Colonic mucosa (tissue), 4 donors: Measurements from ENCODE around the gene AHI1. TPM values are rescaled to one million over a fixed set of nuclear protein-coding genes. Genes with fewer than 3 reads are reported as not detected.

Source experiments
- DNase-seq: peaks from one replicate; pipeline ENCODE4 v3.0.0-alpha.2; 2020
- H3K27ac ChIP-seq: fragments of 200-600 bp; one replicate; pipeline ENCODE4 v1.8.0; 2021
- H3K27me3 ChIP-seq: fragments of 200-600 bp; one replicate; pipeline ENCODE4 v1.8.0; 2021
- H3K36me3 ChIP-seq: fragments of 200-600 bp; one replicate; pipeline ENCODE4 v1.8.0; 2021
- H3K4me1 ChIP-seq: fragments of 200-600 bp; one replicate; pipeline ENCODE4 v1.8.0; 2021; ENCODE audit warnings: mild to moderate bottlenecking
- H3K4me3 ChIP-seq: fragments of 200-600 bp; one replicate; pipeline ENCODE4 v1.8.0; 2021
- H3K9ac ChIP-seq, 2 donors: one replicate each; pipeline ENCODE4 v1.7.0; 2013; ENCODE audit warnings: control low read depth in 2 of 2, low read depth in 2 of 2, low read length in 2 of 2
- H3K9me3 ChIP-seq: fragments of 200-600 bp; one replicate; pipeline ENCODE4 v1.8.0; 2021
- intact Hi-C: fragments of 100-400 bp; cut with DNase I; formaldehyde crosslinking; loops from one replicate; pipeline ENCODE4 v1.14.1; 2022
- total RNA-seq, 2 donors: library from RNA; stranded (reverse); fragmentation: NEBNext Ultra II Directional in 1 of 2; extraction: Animal tissue kit (Norgen Biotek cat#: 25700) in 1 of 2; gene quantifications; one replicate each; pipeline ENCODE4 v1.2.1, GENCODE V29; 2021
- TF ChIP-seq, protein P1 (sequence below): fragments of 200-600 bp; IDR thresholded peaks from one replicate; pipeline ENCODE4 v1.8.0; 2022; ENCODE audit warnings: antibody characterized with exemption, mild to moderate bottlenecking
- donor health status: healthy.
- donor health status: DM: no; HTN: no; CAD: no.
- donor health status: DM: no; HTN: no; CAD: no.

The AHI1 gene
- total RNA-seq, 2 donors from 2014 or later, result 21.0 to 25.5 TPM

DNA sequence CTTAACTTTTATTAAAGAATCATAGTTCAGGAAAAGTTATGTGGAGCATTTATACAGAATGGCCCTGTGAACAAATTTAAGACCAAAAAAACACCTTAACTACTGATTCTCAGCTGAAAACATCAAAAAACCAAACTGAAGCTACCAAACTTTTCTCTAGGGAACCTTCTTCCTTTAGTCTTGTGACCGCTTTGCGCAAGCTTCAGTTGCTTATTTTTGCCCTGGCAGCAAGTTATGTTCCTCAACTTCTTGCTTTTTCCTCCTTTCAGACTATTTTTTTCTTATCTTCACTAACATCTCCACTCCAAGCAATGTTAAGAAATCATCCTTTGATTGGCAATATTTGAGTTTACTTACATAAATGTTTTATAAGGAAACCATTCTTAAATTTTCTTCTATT, 216.3 kb downstream of the AHI1 start:
- H3K27ac ChIP-seq, result no peak overlapping the region
- DNase-seq, result no peak
- H3K9me3 ChIP-seq, result no peaks in the 10 kb centered on the region
- H3K4me1 ChIP-seq, result no peaks in the 10 kb centered on the region
- H3K36me3 ChIP-seq, result no peaks in the 10 kb centered on the region
- H3K9ac ChIP-seq, result no peak overlapping the region
- TF ChIP-seq, protein P1, sequence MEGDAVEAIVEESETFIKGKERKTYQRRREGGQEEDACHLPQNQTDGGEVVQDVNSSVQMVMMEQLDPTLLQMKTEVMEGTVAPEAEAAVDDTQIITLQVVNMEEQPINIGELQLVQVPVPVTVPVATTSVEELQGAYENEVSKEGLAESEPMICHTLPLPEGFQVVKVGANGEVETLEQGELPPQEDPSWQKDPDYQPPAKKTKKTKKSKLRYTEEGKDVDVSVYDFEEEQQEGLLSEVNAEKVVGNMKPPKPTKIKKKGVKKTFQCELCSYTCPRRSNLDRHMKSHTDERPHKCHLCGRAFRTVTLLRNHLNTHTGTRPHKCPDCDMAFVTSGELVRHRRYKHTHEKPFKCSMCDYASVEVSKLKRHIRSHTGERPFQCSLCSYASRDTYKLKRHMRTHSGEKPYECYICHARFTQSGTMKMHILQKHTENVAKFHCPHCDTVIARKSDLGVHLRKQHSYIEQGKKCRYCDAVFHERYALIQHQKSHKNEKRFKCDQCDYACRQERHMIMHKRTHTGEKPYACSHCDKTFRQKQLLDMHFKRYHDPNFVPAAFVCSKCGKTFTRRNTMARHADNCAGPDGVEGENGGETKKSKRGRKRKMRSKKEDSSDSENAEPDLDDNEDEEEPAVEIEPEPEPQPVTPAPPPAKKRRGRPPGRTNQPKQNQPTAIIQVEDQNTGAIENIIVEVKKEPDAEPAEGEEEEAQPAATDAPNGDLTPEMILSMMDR, result no peak
- H3K4me3 ChIP-seq, result no peak overlapping the region
- H3K27me3 ChIP-seq, result no peaks in the 10 kb centered on the region
- intact Hi-C loops, result no loop called here

DNA sequence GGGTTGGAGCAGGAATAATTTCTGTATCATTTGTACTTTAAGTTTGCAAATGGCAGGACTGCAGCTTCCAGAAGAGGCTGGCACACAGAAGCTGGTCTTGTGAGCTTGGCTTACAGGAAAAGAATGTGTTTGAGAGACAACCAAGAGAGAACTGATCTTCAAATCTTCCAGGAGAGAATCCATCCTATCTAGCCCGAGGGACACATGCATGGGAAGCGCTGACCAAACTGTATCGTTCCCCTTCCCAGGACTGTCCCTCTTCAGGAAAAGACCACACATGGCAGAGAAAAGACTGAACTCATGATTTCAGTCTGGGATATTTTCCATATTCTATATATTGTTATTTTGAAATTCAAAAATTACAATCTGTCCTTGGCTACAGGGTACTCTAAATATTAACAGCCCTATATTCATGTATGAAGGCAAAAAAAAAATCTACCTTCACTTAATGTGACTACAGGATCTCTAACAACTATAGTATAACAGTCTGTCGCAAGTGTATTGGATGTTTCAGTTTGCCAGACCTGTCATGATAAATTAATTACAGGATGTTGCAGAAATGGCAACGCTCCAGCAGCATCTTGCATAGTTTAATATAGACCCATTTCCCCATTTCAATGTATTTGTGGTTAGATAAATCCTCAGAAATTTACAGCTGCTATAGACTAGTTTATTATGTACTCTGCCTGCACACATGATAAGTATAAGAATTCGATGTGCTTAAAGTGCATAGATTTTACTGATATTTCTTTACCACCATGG, 217.0 kb downstream of the AHI1 start:
- Histone ChIP-seq H3K4me1 (no peaks in the 10 kb centered on the region), H3K4me3 (no peak overlapping the region), H3K27ac (no peak overlapping the region), H3K9ac (no peak overlapping the region), H3K27me3 (no peaks in the 10 kb centered on the region), H3K9me3 (no peaks in the 10 kb centered on the region), H3K36me3 (no peaks in the 10 kb centered on the region)
- TF ChIP-seq, protein P1, result no peak
- intact Hi-C loops, result no loop called here
- no peak for DNase-seq

DNA sequence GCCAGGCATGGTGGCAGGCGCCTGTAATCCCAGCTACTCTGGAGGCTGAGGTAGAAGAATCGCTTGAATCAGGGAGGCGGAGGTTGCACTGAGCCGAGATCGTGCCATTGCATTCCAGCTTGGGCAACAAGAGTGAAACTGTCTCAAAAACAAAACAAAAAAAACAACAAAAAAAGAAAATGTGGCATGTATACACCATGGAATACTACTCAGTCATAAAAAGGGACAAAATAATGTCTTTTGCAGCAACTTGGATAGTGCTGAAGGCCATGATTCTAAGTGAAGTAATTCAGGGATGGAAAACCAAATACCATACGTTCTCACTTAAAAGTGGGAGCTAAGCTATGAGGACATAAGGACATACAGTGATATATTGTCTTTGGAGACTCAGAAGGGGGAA, 220.1 kb downstream of the AHI1 start:
- Histone ChIP-seq H3K4me3 (no peak overlapping the region), H3K36me3 (no peaks in the 10 kb centered on the region), H3K9me3 (no peaks in the 10 kb centered on the region), H3K27ac (no peak overlapping the region), H3K27me3 (no peaks in the 10 kb centered on the region), H3K9ac (no peak overlapping the region), H3K4me1 (peaks cover 1% of the 10 kb centered on the region)
- intact Hi-C loops, result no loop called here
- TF ChIP-seq, protein P1, result no peak
- no peak for DNase-seq

DNA sequence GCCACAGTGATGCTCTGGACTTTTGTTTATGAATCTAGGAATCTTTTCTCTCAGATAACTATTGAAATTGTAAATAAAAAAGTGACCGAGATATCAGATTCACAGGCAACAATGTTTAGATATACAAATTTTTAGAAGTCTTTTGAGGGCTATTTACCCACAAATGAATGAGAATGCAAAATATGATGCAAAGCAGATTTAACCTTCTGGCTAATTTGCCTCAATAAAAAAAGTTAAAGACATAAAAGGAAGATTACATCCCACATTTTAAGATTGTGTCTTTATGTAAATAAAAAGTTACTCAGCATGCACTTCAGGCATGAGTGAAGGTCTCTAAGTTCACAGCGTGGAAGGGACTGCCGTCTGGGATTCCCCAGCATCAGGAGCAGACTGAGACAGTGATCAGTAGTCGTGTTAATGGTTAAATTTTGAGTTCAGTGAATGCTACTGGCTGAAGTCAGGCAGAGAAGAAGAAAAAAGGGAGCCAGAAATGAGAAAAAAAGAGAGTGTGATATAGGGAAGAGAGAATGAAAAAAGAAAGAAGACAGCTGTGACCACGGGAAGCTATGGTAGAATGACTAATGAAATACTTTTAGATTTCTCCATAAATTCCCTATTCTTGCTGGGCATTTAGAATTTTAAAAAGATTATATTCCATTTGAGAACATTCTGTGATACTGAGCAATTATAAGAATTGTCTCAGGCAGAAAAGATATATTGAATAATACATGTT, 222.8 kb downstream of the AHI1 start:
- Histone ChIP-seq H3K27me3 (no peaks in the 10 kb centered on the region), H3K9me3 (no peaks in the 10 kb centered on the region), H3K27ac (no peak overlapping the region), H3K36me3 (no peaks in the 10 kb centered on the region), H3K9ac (no peak overlapping the region), H3K4me3 (no peak overlapping the region), H3K4me1 (peaks cover 4% of the 10 kb centered on the region)
- DNase-seq, result no peak
- intact Hi-C loops, result no loop called here
- TF ChIP-seq, protein P1, result no peak

DNA sequence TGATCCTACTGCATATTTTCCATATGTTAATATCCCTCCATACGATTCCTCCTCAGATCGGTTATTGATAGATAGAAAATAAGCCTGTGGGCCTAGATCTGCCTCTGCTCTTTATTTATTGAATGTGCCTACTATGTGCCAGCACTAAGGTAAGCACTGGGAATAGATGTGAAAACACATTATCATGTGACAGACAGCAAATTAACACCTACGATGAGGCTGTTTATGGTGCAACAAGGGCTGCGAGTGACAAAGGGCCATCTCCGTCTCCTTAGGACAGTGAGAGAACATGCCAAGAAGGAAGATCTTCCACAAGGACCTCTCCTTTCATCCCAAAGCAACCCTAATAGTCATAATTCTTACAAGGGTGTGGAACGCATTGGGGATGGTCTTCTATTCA, 225.9 kb downstream of the AHI1 start:
- Histone ChIP-seq H3K27me3 (no peaks in the 10 kb centered on the region), H3K4me1 (peaks cover 9% of the 10 kb centered on the region), H3K4me3 (no peak overlapping the region), H3K9me3 (no peaks in the 10 kb centered on the region), H3K36me3 (no peaks in the 10 kb centered on the region), H3K9ac (peak overlapping the region in 1 of 2 donors; percentile 41), H3K27ac (peak overlapping the region; percentile 83)
- intact Hi-C loops, result no loop called here
- DNase-seq, result no peak
- TF ChIP-seq, protein P1, result no peak
